SK-N-SH treated with all-trans-retinoic acid at 6 μM for 48 hours (cell line): Measurements from ENCODE around the gene WBP11.

ENCODE experiments used
- ATAC-seq: fragments of 200-7000 bp; cut with Tn5 transposase; 3 replicates; pipeline ENCODE4 v1.9.1; 2020; ENCODE audit warnings: mild to moderate bottlenecking, moderate library complexity
- ARNTL ChIP-seq: fragments of 450-650 bp; formaldehyde crosslinking; IDR thresholded peaks from 2 replicates; pipeline ENCODE4 v1.5.0; 2020; ENCODE audit warnings: low read depth, mild to moderate bottlenecking, moderate library complexity, borderline replicate concordance
- BACH2 ChIP-seq: fragments of 250-450 bp; sonication (Bioruptor Pico); IDR thresholded peaks from 2 replicates; pipeline ENCODE4 v1.9.0; 2021; ENCODE audit warnings: mild to moderate bottlenecking, borderline replicate concordance
- CREB5 ChIP-seq: fragments of 250-450 bp; sonication (Bioruptor Pico); IDR thresholded peaks from 2 replicates; pipeline ENCODE4 v1.5.1; 2020; ENCODE audit warnings: low read depth, mild to moderate bottlenecking, moderate library complexity
- CSDC2 ChIP-seq: fragments of 250-450 bp; sonication (Bioruptor Pico); IDR thresholded peaks from 2 replicates; pipeline ENCODE4 v1.5.0; 2020; ENCODE audit warnings: mild to moderate bottlenecking, moderate library complexity
- CSRNP3 ChIP-seq: fragments of 250-450 bp; sonication (Bioruptor Pico); IDR thresholded peaks from 2 replicates; pipeline ENCODE4 v1.5.1; 2021; ENCODE audit warnings: mild to moderate bottlenecking, moderate library complexity
- ESRRG ChIP-seq: fragments of 250-450 bp; sonication (Bioruptor Pico); IDR thresholded peaks from 2 replicates; pipeline ENCODE4 v1.6.1; 2021; ENCODE audit warnings: mild to moderate bottlenecking
- GLIS3 ChIP-seq: fragments of 250-450 bp; sonication (Bioruptor Pico); IDR thresholded peaks from 2 replicates; pipeline ENCODE4 v1.5.0; 2020; ENCODE audit warnings: mild to moderate bottlenecking, moderate library complexity
- OSR1 ChIP-seq: fragments of 250-450 bp; sonication (Bioruptor Pico); IDR thresholded peaks from 2 replicates; pipeline ENCODE4 v1.8.0; 2022; ENCODE audit warnings: moderate library complexity, mild to moderate bottlenecking, inconsistent platforms
- PATZ1 ChIP-seq: fragments of 250-450 bp; sonication (Bioruptor Pico); IDR thresholded peaks from 2 replicates; pipeline ENCODE4 v1.8.0; 2020; ENCODE audit warnings: mild to moderate bottlenecking, moderate library complexity, borderline replicate concordance
- POU6F1 ChIP-seq: fragments of 250-450 bp; sonication (Bioruptor Pico); IDR thresholded peaks from 2 replicates; pipeline ENCODE4 v1.8.0; 2021; ENCODE audit warnings: low read depth, mild to moderate bottlenecking, moderate library complexity, borderline replicate concordance
- PPARA ChIP-seq: fragments of 250-450 bp; sonication (Bioruptor Pico); IDR thresholded peaks from 2 replicates; pipeline ENCODE4 v1.5.0; 2020; ENCODE audit warnings: mild to moderate bottlenecking, borderline replicate concordance
- RARB ChIP-seq: fragments of 250-450 bp; sonication (Bioruptor Pico); IDR thresholded peaks from 2 replicates; pipeline ENCODE4 v1.8.0; 2021; ENCODE audit warnings: mild to moderate bottlenecking, moderate library complexity
- SNAI2 ChIP-seq: fragments of 250-450 bp; sonication (Bioruptor Pico); IDR thresholded peaks from 2 replicates; pipeline ENCODE4 v1.5.0; 2020; ENCODE audit warnings: mild to moderate bottlenecking, moderate library complexity
- TCF4 ChIP-seq: fragments of 250-450 bp; sonication (Bioruptor Pico); IDR thresholded peaks from 2 replicates; pipeline ENCODE4 v1.8.0; 2021; ENCODE audit warnings: mild to moderate bottlenecking, moderate library complexity, borderline replicate concordance
- TOX ChIP-seq: fragments of 250-450 bp; sonication (Bioruptor Pico); IDR thresholded peaks from 2 replicates; pipeline ENCODE4 v1.8.0; 2021; ENCODE audit warnings: mild to moderate bottlenecking, moderate library complexity, borderline replicate concordance
- ZC3H10 ChIP-seq: fragments of 250-450 bp; sonication (Bioruptor Pico); IDR thresholded peaks from 2 replicates; pipeline ENCODE4 v1.5.1; 2021; ENCODE audit warnings: mild to moderate bottlenecking, moderate library complexity
- ZFP30 ChIP-seq: fragments of 450-650 bp; formaldehyde crosslinking; IDR thresholded peaks from 2 replicates; pipeline ENCODE4 v1.5.0; 2022; ENCODE audit warnings: mild to moderate bottlenecking, moderate library complexity
- ZNF565 ChIP-seq: fragments of 450-650 bp; formaldehyde crosslinking; conservative IDR thresholded peaks from 2 replicates; pipeline ENCODE4 v1.5.0; 2020; ENCODE audit warnings: low read depth, mild to moderate bottlenecking, moderate library complexity
- ZNF70 ChIP-seq: fragments of 450-650 bp; formaldehyde crosslinking; IDR thresholded peaks from 2 replicates; pipeline ENCODE4 v1.5.0; 2020; ENCODE audit warnings: mild to moderate bottlenecking, moderate library complexity
- TF ChIP-seq, protein P1 (sequence below): fragments of 250-450 bp; sonication (Bioruptor Pico); IDR thresholded peaks from 2 replicates; pipeline ENCODE4 v1.5.0; 2020; ENCODE audit warnings: mild to moderate bottlenecking, moderate library complexity

WBP11 gene

GRCh38 chr12:14772946-14773345 is 30.3 kb downstream of the WBP11 start:
- no peak for TF ChIP-seq OSR1 (CRISPR knock-in tag)
- no peak for TF ChIP-seq CSDC2
- TF ChIP-seq RARB (CRISPR knock-in tag) = no peak
- TF ChIP-seq TCF4 = no peak
- TF ChIP-seq BACH2 (CRISPR knock-in tag) = no peak
- TF ChIP-seq TOX (CRISPR knock-in tag) = no peak
- TF ChIP-seq ARNTL = no peak
- TF ChIP-seq, protein P1, sequence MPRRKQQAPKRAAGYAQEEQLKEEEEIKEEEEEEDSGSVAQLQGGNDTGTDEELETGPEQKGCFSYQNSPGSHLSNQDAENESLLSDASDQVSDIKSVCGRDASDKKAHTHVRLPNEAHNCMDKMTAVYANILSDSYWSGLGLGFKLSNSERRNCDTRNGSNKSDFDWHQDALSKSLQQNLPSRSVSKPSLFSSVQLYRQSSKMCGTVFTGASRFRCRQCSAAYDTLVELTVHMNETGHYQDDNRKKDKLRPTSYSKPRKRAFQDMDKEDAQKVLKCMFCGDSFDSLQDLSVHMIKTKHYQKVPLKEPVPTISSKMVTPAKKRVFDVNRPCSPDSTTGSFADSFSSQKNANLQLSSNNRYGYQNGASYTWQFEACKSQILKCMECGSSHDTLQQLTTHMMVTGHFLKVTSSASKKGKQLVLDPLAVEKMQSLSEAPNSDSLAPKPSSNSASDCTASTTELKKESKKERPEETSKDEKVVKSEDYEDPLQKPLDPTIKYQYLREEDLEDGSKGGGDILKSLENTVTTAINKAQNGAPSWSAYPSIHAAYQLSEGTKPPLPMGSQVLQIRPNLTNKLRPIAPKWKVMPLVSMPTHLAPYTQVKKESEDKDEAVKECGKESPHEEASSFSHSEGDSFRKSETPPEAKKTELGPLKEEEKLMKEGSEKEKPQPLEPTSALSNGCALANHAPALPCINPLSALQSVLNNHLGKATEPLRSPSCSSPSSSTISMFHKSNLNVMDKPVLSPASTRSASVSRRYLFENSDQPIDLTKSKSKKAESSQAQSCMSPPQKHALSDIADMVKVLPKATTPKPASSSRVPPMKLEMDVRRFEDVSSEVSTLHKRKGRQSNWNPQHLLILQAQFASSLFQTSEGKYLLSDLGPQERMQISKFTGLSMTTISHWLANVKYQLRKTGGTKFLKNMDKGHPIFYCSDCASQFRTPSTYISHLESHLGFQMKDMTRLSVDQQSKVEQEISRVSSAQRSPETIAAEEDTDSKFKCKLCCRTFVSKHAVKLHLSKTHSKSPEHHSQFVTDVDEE (CRISPR knock-in tag) = no peak
- no peak for TF ChIP-seq ZNF565 (CRISPR knock-in tag)
- no peak for TF ChIP-seq ZC3H10 (CRISPR knock-in tag)
- no peak for TF ChIP-seq CSRNP3 (CRISPR knock-in tag)
- TF ChIP-seq ESRRG (CRISPR knock-in tag) = no peak
- TF ChIP-seq PATZ1 (CRISPR knock-in tag) = no peak
- TF ChIP-seq CREB5 = no peak
- TF ChIP-seq PPARA = no peak
- TF ChIP-seq SNAI2 (CRISPR knock-in tag) = no peak
- TF ChIP-seq POU6F1 (CRISPR knock-in tag) = no peak
- TF ChIP-seq ZFP30 (CRISPR knock-in tag) = no peak
- no peak for ATAC-seq

GRCh38 chr12:14771651-14772137 is 31.6 kb downstream of the WBP11 start:
- no peak for ATAC-seq
- TF ChIP-seq CSRNP3 (CRISPR knock-in tag) (no peak), PPARA (no peak), CREB5 (no peak), ZNF70 (CRISPR knock-in tag) (no peak), BACH2 (CRISPR knock-in tag) (no peak), GLIS3 (no peak)
- TF ChIP-seq, protein P1 (CRISPR knock-in tag) = no peak
